CD4-positive, alpha-beta T cell treated with Interleukin-10 for 1 hour (primary cell): Measurements from ENCODE around the gene CLMN.
"Not testable (repeated sequence)": the region's sequence is repeated elsewhere in the genome, so short reads cannot be mapped to it uniquely, and the experiment has no call there.

ENCODE experiments used
- DNase-seq: peaks from one replicate; pipeline ENCODE4 v3.0.0-alpha.2; 2020

The CLMN gene

GRCh38 chr14:95185033-95185766 is 134.5 kb downstream of the CLMN start:
- peak; percentile 12 for DNase-seq

GRCh38 chr14:95184413-95184790 is 135.3 kb downstream of the CLMN start:
- DNase-seq, result no peak

GRCh38 chr14:95183532-95184412 is 135.9 kb downstream of the CLMN start:
- DNase-seq, result no peak

GRCh38 chr14:95183082-95183481 is 136.6 kb downstream of the CLMN start:
- no peak for DNase-seq

GRCh38 chr14:95182379-95182778 is 137.3 kb downstream of the CLMN start:
- no peak for DNase-seq

- no peak for DNase-seq
These were observed 138.6 kb downstream of the CLMN start for GRCh38 chr14:95180966-95181741.

GRCh38 chr14:95175670-95176069 is 144.0 kb downstream of the CLMN start:
- not testable (repeated sequence) for DNase-seq

GRCh38 chr14:95174184-95174792 is 145.4 kb downstream of the CLMN start:
- no peak for DNase-seq

- DNase-seq, result no peak
These were observed 146.2 kb downstream of the CLMN start for GRCh38 chr14:95173518-95173917.

- no peak for DNase-seq
These were observed 152.5 kb downstream of the CLMN start for GRCh38 chr14:95167177-95167576.

GRCh38 chr14:95165517-95165916 is 154.2 kb downstream of the CLMN start:
- DNase-seq, result no peak

GRCh38 chr14:95164506-95164905 is 155.2 kb downstream of the CLMN start:
- no peak for DNase-seq

GRCh38 chr14:95163666-95164065 is 156.0 kb downstream of the CLMN start:
- no peak for DNase-seq

GRCh38 chr14:95163132-95163531 is 156.6 kb downstream of the CLMN start:
- DNase-seq, result no peak

- no peak for DNase-seq
These were observed 157.1 kb downstream of the CLMN start for GRCh38 chr14:95162641-95163040.

GRCh38 chr14:95157327-95158189 is 162.2 kb downstream of the CLMN start, which contains the start of gene DICER1:
TSS of gene DICER1 (minus strand) at chr14:95157529. CDS start at chr14:95133458, 24,071 bp downstream.
- peak; percentile 95 for DNase-seq

GRCh38 chr14:95157048-95157326 is 162.7 kb downstream of the CLMN start:
- DNase-seq, result no peak

GRCh38 chr14:95156161-95157047 is 163.3 kb downstream of the CLMN start:
- peak; percentile 42 for DNase-seq

GRCh38 chr14:95155045-95155444 is 164.7 kb downstream of the CLMN start:
- DNase-seq, result no peak

- DNase-seq, result no peak
These were observed 165.8 kb downstream of the CLMN start for GRCh38 chr14:95153866-95154265.

GRCh38 chr14:95151561-95151960 is 168.1 kb downstream of the CLMN start:
- no peak for DNase-seq
